NCI-H2227 (cell line): ENCODE results near the gene ACACA.
"Not testable (repeated sequence)": the region's sequence is repeated elsewhere in the genome, so short reads cannot be mapped to it uniquely, and the experiment has no call there.

Experiments used
- DNase-seq: peaks from one replicate; lab custom pipeline; 2025; ENCODE audit not compliant: unreplicated experiment; lab: John Stamatoyannopoulos, UW

Gene ACACA

GRCh38 chr17:37346863-37347402 lies 59.7 kb downstream of the ACACA start:
- DNase-seq = not testable (repeated sequence)

- DNase-seq = no peak
Measured at GRCh38 chr17:37344519-37344918, 62.1 kb downstream of the ACACA start.

GRCh38 chr17:37342589-37342988 lies 64.0 kb downstream of the ACACA start:
- DNase-seq = no peak

GRCh38 chr17:37340804-37341203 lies 65.8 kb downstream of the ACACA start:
- DNase-seq = no peak

- no peak for DNase-seq
Measured at GRCh38 chr17:37339321-37339720, 67.3 kb downstream of the ACACA start.

GRCh38 chr17:37338847-37339246 lies 67.8 kb downstream of the ACACA start:
- no peak for DNase-seq

GRCh38 chr17:37327341-37328090 lies 79.1 kb downstream of the ACACA start:
- DNase-seq = no peak

- DNase-seq = no peak
Measured at GRCh38 chr17:37322826-37323561, 83.6 kb downstream of the ACACA start.

- DNase-seq = no peak
Measured at GRCh38 chr17:37322106-37322505, 84.5 kb downstream of the ACACA start.

- DNase-seq = no peak
Measured at GRCh38 chr17:37318931-37319594, 87.6 kb downstream of the ACACA start.

GRCh38 chr17:37317867-37318266 lies 88.8 kb downstream of the ACACA start:
- no peak for DNase-seq

- DNase-seq = no peak
Measured at GRCh38 chr17:37315601-37316000, 91.0 kb downstream of the ACACA start.

GRCh38 chr17:37312137-37312923 lies 94.3 kb downstream of the ACACA start:
- no peak for DNase-seq

GRCh38 chr17:37310940-37311339 lies 95.7 kb downstream of the ACACA start:
- no peak for DNase-seq

GRCh38 chr17:37309051-37309450 lies 97.6 kb downstream of the ACACA start:
- no peak for DNase-seq

- DNase-seq = no peak
Measured at GRCh38 chr17:37305406-37305905, 101.2 kb downstream of the ACACA start.

- DNase-seq = no peak
Measured at GRCh38 chr17:37301288-37301687, 105.3 kb downstream of the ACACA start.

GRCh38 chr17:37300683-37301082 lies 106.0 kb downstream of the ACACA start:
- no peak for DNase-seq

GRCh38 chr17:37299257-37299980 lies 107.2 kb downstream of the ACACA start:
- peak; percentile 23 for DNase-seq

GRCh38 chr17:37295888-37296287 lies 110.7 kb downstream of the ACACA start:
- no peak for DNase-seq
